ENCODE measurements around the gene LILRB2.
"Not testable (repeated sequence)": the region's sequence is repeated elsewhere in the genome, so short reads cannot be mapped to it uniquely, and the experiment has no call there.

The LILRB2 gene

DNA sequence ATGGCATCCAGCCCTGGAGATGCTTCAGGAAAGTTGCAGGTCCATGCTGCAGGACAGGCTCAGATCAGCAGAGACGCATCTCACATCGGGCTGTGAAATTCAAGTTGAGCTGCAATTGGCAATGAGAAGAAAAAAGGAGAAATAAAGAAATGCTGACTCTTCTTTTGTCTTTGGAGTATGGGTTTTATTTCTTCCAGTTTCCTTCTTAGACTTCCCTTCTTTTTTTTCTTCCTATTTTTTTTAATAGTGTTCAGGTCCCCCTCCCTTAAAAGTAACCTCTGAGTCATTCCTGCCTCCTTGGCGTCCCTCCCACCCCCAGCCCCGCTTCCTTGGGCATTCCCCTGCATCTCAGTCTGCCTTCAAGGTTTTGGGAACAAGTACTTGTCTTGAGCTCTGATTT is 9.3 kb downstream of the LILRB2 start:
- not testable (repeated sequence) for DNase-seq

DNA sequence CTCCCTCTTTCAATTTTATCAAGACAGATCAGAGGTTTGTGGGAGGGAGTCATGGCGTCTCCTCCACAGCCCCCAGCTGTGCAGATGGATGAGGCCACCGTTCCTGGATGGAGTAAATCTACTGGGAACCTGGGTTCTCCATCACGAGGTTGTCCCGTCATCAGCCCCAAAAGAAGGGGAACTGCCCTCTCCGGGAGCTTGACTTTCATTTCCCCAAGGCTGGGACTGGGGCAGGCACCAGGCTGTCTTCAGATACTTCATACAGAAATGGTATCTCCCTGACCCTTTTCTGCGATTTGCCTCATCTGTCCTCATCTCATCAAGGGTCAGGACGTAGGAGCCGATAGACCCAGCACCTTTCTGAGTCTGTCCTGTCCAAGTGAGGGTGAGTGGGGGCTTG is 9.8 kb downstream of the LILRB2 start:
- no peak for DNase-seq

DNA sequence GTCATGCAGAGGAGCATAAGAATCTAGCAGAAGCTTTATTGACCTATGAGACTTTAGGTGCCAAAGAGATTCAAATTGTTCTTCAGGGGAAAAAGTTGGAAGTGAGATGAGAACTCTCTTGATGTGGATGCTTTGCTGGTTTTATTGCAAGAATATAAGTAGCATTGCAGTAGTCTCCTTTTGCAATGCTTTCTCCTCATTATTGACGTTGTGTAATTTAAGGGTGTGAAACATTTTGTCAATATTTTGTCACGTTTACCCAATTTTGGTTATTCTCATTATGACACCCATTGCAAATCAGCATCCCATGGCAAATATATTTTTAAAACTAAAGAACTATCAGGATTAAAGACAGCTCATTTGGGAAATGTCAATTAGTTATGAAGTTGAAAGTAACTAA is 12.0 kb downstream of the LILRB2 start:
- DNase-seq = no peak

DNA sequence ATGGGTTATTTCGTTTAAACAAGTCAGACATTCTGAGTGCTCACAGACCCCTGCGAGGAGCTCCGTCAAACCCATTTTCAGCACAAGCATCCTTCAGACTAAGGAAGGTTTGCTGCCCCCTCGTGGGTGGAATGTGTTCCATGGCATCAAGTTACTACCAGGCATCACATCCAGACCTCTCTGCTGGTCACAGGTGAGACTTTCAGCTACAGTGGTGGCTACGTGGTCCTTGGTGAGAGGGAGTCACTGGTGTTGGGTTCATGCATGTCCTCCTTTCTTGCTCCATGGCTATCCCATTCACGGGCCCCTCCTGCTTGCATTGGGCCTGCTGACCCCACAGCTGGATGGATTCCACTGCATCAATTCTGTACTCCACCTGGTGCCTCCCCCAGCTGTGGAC is 14.8 kb downstream of the LILRB2 start:
- DNase-seq = no peak

DNA sequence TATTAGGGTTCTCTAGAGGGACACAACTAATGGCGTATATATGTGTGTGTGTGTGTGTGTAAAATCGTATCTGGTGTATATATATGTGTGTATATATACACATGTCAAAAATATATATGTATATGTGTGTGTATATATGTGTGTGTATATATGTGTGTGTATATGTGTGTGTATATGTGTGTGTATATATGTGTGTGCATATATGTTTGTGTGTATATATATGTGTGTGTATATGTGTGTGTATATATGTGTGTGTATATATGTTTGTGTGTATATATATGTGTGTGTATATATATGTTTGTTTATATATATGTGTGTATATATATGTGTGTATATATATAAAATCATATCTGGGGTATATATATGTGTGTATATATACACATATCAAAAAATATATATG is 18.4 kb downstream of the LILRB2 start:
- DNase-seq = no peak

DNA sequence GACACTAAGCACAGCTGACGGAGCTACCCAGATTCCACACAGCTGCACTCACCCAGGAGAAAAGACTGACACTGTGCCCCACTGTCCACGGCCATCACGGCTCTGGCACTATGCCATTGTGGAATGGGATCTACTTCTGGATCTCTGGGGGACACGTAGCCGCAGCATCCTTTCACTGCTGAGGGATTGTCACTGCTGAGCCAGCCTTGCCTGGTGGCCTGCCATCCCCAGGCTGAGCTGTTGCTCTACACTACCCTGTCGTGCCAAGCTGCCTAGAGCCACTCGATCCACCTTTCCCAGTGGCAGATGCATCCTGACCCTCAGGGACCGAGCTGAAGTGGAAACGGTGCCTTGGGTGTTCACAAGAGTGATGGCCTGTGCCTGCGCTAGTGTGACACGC is 18.8 kb downstream of the LILRB2 start:
- no peak for DNase-seq

DNA sequence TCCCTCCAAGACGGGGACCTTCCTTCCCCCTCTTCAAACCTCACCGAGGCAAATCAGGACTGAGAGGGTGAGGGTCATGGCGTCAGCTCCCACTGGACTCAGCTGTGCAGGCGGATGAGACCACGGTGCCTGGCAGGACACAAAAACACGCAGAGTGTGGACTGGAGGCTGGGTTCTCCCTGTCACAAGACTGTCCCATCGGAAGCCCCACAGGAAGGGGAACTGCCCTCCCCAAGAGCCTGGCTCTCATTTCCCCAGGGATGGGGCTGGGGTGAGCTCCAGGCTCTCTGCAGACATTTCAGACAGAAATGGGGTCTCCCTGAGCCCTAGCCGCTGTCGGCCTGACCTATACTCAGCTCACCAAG is 23.8 kb downstream of the LILRB2 start, which contains the start of gene LILRB5:
TSS of gene LILRB5 (minus strand) at position 158 of the 365 bp plus-strand sequence. CDS start at position 78, 80 bp downstream.
- no peak for DNase-seq

DNA sequence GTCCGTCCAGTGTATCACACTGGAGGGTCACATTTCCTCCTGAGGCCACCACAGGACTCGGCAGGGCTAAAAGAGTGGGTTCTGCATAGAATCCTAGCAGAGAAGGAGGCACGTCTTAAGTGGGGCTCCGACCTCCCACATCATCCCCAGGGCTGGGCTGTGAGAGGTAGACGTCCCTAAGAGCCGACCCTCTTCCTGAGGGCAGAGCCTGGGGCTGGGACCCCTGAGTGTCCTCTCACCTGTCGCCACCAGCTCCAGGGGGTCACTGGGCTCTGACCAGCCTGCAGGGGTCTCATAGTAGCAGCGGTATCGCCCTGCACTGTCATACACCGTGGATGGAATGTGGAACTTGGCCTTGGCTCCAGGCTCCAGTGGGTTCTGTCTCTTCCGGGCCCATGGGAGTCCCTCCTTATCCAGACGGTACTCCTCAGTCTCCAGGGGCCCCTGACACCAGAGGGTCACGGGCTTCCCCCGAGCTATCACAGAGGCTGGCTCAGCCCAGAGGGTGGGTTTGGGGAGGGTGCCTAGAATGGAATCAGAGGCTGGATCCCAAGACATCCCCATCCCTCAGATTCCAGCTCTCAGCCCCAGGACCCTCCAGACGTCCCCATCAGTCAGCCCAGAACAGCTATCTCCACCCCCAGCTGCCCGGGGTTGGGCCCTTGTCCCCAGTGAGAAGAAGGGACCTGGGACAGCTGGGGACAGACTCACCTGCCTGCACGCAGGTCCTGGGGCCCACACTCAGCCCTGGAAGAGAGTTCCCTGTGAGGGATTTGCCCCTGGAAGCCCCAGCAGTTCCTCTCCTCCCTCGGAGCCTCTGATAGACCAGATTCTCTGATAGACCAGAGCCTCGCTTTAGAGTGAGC is 24.4 kb downstream of the LILRB2 start:
- no peak for DNase-seq

DNA sequence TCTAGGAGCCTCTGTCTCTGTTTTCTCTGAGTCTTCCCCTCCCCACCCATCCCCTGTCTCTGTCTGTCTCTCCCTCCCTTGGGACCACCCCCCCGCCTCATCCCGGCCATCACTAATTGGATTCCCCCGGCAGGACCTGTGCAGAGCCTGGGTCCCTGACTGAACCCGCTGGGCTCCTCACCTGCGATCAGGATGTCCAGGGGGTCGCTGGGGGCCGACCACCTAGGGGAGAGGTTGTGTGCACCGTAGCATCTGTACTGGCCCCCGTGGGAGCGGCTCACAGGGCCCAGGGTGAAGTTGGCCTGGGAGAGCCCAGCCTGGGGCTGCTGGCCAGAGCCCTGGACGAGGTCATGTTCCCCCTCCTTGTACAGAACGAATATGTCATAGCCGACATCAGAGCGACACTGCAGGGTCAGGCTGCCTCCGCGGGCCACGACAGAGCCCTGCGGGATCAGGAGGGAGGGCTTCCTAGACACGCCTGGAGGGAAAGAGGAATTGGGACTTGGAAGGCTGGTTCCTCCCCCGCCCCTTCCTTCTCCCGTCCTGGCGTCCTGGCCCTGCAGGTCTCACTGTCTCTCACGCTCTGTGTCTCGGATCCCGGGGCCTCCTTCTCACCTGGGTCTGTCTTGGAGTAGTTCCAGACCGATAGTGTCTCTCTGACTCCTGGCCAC is 25.7 kb downstream of the LILRB2 start:
- DNase-seq = no peak

DNA sequence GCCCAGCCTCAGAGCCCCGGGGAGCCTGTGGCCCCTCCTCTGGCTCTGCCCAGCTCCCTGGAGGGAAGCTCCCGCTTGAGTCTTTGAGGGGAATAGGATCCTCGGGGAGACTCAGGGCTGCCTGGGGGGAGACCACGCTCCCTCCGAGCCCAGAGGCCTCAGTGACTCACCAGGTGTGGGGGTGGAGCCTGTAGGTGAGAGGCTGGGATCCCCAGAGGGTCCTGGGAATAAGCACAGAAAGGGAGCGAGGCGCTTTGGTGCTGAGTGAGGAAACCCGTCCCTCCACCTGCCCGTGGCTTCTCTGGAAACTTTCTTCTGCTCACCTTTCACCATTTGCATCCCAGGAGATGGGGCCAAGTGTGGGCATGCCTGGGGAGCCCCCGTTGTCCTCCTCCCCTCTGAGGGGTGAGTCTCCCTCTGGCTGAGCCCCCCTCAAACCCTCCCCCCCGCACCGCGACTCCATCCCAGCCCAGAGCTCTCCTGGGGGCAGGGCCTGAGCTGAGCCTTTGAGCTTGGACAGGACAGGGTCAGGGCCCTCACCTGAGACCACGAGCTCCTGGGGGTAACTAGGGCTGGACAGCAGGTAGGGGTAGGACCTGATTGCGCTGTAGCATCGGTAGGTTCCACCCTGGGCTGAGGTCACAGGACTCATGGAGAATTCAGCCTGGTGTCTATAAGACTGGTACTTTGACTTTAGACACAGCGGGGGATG is 26.6 kb downstream of the LILRB2 start:
- DNase-seq = no peak

DNA sequence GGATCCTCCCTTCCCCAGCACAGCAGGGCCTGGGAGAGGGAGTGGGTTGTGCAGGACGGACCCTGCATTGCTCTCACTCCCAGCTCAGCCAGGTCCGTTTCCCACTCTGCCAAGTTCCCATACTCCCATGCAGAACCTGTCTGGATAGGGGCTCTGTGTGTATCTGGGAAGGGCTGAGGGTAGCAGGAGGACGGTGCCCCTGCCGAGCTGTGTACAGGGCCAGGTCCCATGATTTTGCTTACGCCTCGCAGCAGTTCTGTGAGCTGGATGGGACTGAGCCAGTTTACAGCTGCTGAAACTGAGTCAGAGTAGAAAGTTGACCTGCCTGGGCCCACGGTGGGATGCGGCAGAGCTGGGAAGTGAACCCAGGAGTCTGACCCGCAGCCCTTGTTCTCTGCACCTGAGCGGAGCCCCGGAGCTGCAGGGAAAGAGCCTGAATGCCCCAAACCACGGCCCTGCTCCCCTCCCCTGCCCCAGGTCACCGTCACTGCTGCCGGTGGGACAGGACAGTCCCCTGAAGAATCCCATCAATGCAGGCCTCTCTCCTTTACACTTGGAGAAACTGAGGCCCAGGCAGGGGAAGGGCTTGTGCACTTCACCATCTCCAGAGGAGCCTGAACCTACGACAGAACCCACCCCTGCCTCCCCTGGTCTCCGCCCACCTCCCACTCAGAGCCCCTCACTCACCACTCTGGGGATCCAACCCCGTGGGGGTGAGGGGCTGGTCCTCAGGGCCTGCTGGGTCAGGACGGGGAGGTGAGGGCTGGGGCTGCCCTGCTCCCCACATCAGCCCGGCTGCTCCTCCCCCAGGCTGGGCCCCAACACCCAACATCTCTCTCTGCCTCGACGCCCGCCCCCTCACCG is 27.3 kb downstream of the LILRB2 start:
- no peak for DNase-seq

DNA sequence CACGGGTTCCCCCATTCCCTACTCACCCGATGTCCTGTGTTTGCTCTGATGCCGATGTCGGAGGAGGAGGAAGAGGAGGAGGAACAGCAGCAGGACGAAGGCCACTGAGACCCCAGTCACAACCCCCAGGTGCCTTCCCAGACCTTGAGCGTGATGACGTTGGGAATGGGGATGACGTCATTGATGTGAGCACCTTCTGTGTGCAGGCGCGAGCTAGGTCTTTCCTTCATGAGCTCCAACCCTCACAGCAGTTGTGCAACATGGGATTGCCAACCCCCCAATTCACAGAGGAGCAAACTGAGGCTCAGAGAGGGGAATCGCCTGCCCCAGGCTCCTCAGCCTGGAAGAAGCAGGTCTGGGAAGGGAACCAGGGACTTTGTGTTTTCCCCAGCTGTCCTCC is 28.1 kb downstream of the LILRB2 start:
- DNase-seq = no peak

DNA sequence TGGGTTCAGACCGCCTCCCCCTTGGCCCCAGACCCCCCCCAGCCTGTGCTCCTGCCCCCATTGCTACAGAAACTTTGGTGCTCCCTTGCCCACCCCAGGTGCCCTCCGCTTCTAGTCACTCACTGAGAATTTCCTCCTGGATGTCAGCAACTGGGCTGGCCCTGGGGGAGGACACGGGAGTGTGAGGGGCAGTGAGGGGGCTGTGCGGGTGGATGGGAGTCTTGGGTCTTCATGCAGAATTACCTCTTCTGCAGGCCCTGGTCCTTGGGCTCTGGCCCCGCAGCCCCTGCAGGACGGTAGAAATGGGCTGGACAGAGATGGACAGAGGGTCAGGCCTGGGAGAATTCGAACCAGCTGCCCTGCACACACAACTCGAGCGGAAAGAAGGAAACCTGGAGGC is 28.7 kb downstream of the LILRB2 start:
- no peak for DNase-seq

DNA sequence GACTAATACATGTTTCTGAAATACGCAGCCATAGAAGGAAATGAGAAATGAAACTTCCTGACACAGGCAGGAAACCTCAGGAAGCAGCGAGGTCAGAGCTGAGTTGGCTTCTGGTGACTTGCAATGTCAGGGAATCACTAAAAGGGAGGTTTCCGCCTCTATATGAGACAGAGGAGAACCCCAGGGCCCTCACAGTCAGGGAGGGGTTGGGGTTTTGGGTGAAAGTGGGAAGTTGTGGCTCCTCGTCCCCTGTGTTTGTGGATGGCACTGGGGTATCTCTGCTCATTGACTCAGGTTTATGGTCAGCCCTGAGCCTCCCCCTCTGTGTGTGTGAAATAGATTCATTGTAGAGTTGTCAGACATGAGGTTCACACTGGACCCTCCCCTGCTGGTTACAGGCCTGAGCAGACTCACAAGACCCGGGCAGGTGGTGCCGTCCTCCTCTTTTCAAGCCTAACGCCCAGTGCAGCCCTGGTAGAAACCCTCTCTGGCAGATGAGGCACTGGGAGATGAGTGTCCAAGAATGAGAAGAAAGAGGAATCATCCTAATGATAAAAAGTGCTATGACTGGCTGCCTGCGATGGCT is 32.8 kb downstream of the LILRB2 start:
- DNase-seq = no peak

DNA sequence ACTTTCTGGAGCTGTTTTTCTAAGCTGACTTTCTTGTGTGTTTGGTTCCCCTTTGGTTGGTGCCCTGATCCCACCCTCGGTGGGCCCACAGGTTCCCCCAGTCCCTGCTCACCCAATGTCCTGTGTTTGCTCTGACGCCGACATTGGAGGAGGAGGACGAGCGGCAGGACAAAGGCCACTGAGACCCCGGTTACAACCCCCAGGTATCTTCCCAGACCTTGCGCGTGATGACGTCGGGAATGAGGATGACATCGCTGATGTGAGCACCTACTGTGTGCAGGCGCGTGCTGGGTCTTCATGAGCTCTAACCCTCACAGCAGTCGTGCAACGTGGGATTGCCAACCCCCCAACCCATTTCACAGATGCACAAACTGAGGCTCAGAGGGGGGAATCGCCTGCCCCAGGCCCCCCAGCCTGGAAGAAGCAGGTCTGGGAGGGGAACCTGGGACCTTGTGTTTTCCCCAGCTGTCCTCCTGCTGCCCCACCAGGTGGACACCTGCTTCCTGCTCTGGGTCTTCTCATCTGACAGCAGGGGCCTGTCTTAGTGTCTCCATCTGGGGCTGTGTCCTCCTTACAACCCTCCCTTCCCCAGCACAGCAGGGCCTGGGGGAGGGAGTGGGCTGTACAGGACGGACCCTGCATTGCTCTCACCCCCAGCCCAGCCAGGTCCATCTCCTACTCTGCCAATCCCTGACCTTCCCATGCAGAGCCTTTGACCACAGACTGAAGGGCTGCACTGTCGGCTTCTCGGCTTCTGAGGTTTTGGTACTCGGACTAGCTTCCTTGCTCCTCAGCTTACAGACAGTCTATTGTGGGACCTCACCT is 33.6 kb downstream of the LILRB2 start:
- no peak for DNase-seq

DNA sequence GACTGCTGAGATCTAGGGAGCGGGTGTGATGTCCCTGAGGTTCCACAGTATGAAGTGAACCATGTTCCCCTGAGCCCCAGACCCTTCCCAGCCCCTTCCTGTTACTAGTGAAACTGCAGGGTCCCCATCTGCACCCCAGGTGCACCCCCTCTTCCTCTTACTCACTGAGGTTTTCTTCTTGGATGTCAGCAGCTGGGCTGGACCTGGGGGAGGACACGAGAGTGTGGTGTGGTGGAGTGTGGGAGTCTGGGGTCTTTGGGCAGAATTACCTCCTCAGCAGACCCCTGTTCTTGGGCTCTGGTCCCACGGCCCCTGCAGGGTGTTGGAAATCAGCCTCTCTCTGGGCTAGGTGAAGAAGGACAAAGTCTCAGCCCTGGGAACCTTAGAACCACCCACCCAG is 35.0 kb downstream of the LILRB2 start:
- no peak for DNase-seq

DNA sequence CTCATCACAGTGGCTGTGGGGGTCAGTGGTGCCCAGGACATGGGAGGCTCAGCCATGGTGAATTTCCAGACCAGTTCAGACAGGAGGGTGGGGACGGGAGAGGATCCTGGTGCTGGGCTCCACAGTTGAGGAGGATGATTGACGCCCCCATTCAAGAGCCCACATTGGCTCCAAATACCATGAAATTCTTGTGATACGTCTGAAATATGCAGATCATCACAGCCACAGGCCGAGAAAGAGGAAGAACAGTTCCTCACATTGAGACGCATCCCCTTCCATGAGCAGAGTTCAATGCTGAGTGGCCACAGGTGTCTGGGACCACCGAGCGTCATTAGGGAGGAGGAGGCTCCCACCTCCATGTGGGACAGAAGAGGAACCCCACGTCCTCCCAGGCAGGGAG is 37.1 kb downstream of the LILRB2 start:
- DNase-seq = not testable (repeated sequence)

DNA sequence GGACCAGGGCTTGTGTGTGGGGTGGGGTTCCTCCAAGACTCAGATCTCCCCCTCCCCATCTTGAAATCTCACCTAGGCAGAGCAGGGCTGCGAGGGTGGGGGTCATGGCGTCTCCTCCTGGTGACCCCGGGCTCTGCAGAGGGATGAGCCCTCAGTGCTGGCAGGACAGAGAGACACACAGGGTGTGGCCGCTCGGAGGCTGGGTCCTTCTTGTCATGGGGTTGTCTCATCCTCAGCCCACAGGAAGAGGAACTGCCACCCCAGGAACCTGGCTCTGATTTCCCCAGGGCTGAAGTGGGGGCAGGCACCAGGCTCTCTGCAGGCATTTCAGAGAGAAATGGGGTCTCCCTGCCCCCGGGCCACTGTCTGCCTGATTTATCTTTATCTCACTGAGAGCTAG is 38.3 kb downstream of the LILRB2 start, which contains the start of gene LILRA6:
TSS of gene LILRA6 (minus strand) at position 145 of the 400 bp plus-strand sequence.
- DNase-seq = not testable (repeated sequence)

DNA sequence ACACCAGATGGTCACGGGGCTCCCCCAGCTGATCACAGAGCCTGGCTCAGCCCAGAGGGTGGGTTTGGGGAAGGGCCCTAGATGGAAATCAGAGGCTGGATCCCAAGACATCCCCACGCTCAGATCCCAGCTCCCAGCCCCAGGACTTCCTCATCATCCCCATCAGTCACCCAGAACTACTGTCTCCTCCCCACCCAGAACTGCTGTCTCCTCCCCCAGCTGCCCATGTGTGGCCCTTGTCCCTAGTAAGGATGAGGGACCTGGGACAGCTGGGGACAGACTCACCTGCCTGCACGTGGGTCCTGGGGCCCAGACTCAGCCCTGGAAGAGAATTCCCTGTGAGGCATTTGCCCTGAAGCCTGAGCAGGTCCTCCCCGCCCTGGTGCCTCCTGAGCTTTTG is 38.7 kb downstream of the LILRB2 start:
- DNase-seq = not testable (repeated sequence)

DNA sequence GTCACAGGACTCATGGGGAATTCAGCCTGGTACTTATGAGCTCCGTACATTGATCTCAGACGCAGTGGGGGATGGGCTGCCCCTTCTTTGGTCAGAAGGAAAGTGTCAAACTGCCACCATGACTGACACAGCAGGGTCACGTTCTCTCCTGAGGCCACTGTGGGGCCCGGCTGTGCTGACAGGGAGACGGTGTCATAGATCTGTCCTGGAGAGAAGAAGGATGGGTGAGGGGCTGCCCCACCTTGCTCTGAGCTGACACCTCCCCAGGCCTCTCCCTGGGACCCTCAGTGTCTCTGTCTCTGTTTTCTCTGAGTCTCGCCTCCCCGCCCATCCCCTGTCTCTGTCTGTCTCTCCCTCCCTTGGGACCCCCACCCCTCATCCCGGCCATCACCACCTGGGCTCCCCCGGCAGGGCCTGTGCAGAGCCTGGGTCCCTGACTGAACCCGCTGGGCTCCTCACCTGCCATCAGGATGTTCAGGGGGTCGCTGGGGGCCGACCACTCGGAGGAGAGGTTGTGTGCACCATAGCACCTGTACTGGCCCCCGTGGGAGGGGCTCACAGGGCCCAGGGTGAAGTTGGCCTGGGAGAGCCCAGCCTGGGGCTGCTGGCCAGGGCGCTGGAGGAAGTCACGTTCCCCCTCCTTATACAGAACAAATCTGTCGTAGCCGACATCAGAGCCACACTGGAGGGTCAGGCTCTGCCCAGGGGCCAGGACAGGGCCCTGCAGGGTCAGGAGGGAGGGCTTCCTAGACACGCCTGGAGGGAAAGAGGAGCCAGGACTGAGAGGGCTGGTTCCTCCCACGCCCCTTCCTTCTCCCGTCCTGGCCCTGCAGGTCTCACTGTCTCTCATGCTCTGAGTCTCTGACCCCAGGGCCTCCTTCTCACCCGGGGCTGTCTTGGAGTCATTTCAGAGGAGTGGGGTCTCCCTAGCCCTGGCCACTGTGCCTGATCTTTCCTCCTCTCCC is 40.3 kb downstream of the LILRB2 start:
- DNase-seq = not testable (repeated sequence)

All from activated gamma-delta T cell (primary cell).